ENCODE measurements around the gene MAP3K21. TPM values are rescaled to one million over a fixed set of nuclear protein-coding genes. Genes with fewer than 3 reads are reported as not detected.

MAP3K21 gene
- total and polyA plus RNA-seq, 2 of the 8 experiments (the other 6 are each of a cell fraction or from before 2014, with no cell fraction given), result 21.2 to 21.8 TPM

GRCh38 chr1:233424779-233425178 lies 97.3 kb downstream of the MAP3K21 start:
- Histone ChIP-seq H3K36me3 (ENCODE audit: control insufficient read depth in 2 of 4, insufficient read depth in 4 of 4, low read length in 3 of 4) (no peaks in the 10 kb centered on the region), H3K23me2 (ENCODE audit: low read depth, low read length) (no peaks in the 10 kb centered on the region), H3K79me1 (ENCODE audit: low read depth, low read length) (no peaks in the 10 kb centered on the region), H3K14ac (ENCODE audit: insufficient read length) (no peak overlapping the region), H2BK120ac (replicated peaks; ENCODE audit: low read depth, low read length) (no peak overlapping the region), H3K23ac (ENCODE audit: insufficient read length) (no peak overlapping the region), H3K27me3 (replicated peaks in 1 of 4; ENCODE audit: control insufficient read depth in 3 of 4, extremely low read depth in 1 of 4, insufficient read depth in 3 of 4, low read length in 3 of 4) (no peaks in the 10 kb centered on the region), H4K5ac (ENCODE audit: insufficient read length, low read depth, low read length) (no peak overlapping the region), H3K4me2 (ENCODE audit: insufficient read depth in 1 of 2, low read depth in 2 of 2, low read length in 2 of 2) (no peak overlapping the region), H3K4me3 (ENCODE audit: extremely low read depth in 1 of 4, insufficient read depth in 2 of 4, low read depth in 3 of 4, low read length in 4 of 4) (no peak overlapping the region), H3K56ac (replicated peaks; ENCODE audit: insufficient read length, low read depth, low read length) (no peak overlapping the region), H4K8ac (ENCODE audit: extremely low read depth, insufficient read depth, low read length) (no peak overlapping the region), H3K4me1 (replicated peaks in 1 of 4; ENCODE audit: control insufficient read depth in 3 of 4, insufficient read depth in 4 of 4, low read length in 3 of 4) (no peaks in the 10 kb centered on the region), H2AFZ (ENCODE audit: low read length) (no peak overlapping the region), H4K20me1 (replicated peaks in 1 of 2; ENCODE audit: control insufficient read depth in 1 of 2, insufficient read depth in 2 of 2, low read length in 2 of 2) (no peaks in the 10 kb centered on the region), H3K79me2 (ENCODE audit: control insufficient read depth in 1 of 2, insufficient read depth in 2 of 2, low read length in 2 of 2) (no peaks in the 10 kb centered on the region), H3K18ac (ENCODE audit: extremely low read depth, low read length) (no peak overlapping the region), H3K27ac (ENCODE audit: low read depth, low read length) (no peak overlapping the region), H4K91ac (replicated peaks; ENCODE audit: insufficient read length, low read length) (no peak overlapping the region), H2BK5ac (ENCODE audit: low read depth, low read length) (no peak overlapping the region), H2AK5ac (ENCODE audit: low read depth, low read length) (no peak overlapping the region), H3K9ac (replicated peaks in 1 of 4; ENCODE audit: extremely low read depth in 1 of 4, low read depth in 3 of 4, low read length in 3 of 4) (no peak overlapping the region), H2BK12ac (ENCODE audit: low read depth, low read length) (no peak overlapping the region), H2BK20ac (ENCODE audit: low read length) (no peak overlapping the region), H3K4ac (replicated peaks; ENCODE audit: insufficient read length, low read depth, low read length) (no peak overlapping the region), H2BK15ac (ENCODE audit: low read length) (no peak overlapping the region), H3K9me3 (ENCODE audit: insufficient read depth in 2 of 2, low read depth in 1 of 2, low read length in 1 of 2) (peaks cover 0 to 5% of the 10 kb centered on the region in 2 experiments; a peak in 1 of 4 replicates)
- no peak for DNase-seq (ENCODE audit: low read depth in 1 of 2, low spot score in 2 of 2)
- CTCF ChIA-PET (ENCODE audit: partially characterized antibody), result interaction anchor here (1.0 to 1.8 kb wide), 2 partner anchors 16 to 23 kb away, joined by 3 to 11 read pairs; no protein-coding TSS in a partner anchor
- FAIRE-seq, result no peak
- POLR2A ChIA-PET (ENCODE audit: partially characterized antibody), result no interaction called here
- TF ChIP-seq CTCF (IDR thresholded peaks at IDR 0.05; ENCODE audit: control extremely low read depth in 1 of 3, insufficient read depth in 1 of 3, low read depth in 1 of 3, low read length in 3 of 3) (peak in 1 of 3 experiments; percentile 6; a peak in 1 of 4 replicates), MAFK (IDR thresholded peaks at IDR 0.05; ENCODE audit: low read depth, low read length) (no peak)
- 92% methylated on average over 2 of the region's 2 CpGs; no CpG with 5 or more reads in 1 of the 2 experiments for WGBS, 2 experiments (ENCODE audit: extremely low coverage in 1 of 2, insufficient coverage in 1 of 2, insufficient read length in 1 of 2, insufficient replicate concordance in 2 of 2, low coverage in 1 of 2, low lambda C conversion rate in 2 of 2, missing lambda C conversion rate in 1 of 2)

All from H1 (cell line).